ENCODE data around the gene UBASH3A. TPM values are rescaled to one million over a fixed set of nuclear protein-coding genes. Genes with fewer than 3 reads are reported as not detected.

Gene UBASH3A
- total RNA-seq, 1 donor from 2014 or later, result 0.71 TPM

DNA sequence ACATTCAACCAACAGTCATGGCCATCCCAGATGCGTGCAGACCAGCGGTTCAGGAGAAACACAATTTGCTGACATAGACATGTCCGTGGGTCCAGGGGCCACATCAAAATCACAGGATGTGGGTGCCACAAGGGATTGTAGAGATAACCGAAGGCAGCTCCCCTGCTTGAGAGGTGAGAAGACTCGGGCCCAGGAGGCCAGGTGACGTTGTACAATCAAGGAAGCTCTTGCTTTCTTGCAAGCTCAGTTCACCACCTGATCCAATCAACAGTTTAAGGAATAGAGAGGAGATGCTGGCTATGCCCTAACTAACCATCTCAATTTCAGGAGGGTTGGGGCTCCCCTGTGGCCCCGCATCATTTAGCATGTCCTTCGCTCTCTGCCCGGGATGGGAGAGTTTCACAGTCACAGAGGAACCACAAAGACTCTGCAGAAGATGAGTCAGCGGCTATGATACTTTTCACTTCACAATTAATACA lies 19.5 kb downstream of the UBASH3A start:
- DNase-seq (ENCODE audit: low spot score) (no peak), ATAC-seq (no peak)
- intact Hi-C loops (cut with DNase I), result no loop called here

DNA sequence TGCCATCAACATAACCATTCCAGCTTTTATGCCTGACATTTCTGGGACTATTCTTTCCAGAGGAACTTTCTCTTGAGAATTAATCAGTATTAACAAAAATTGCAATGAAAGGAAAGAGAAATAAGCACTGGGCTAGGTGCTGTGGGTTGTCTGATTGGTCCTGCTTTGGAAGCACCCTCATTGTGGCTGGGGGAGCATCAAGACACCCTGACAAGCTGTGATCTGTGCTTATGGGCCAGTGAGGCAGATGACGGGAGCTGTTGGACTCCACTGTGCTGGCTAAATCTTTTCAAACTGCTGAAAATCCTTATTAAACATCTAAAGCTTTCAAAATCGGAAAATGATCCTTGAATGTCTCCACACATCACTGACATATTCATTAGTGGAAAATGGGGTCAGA lies 20.0 kb downstream of the UBASH3A start:
- DNase-seq (ENCODE audit: low spot score) (no peak), ATAC-seq (no peak)
- intact Hi-C loops (cut with DNase I), result no loop called here

DNA sequence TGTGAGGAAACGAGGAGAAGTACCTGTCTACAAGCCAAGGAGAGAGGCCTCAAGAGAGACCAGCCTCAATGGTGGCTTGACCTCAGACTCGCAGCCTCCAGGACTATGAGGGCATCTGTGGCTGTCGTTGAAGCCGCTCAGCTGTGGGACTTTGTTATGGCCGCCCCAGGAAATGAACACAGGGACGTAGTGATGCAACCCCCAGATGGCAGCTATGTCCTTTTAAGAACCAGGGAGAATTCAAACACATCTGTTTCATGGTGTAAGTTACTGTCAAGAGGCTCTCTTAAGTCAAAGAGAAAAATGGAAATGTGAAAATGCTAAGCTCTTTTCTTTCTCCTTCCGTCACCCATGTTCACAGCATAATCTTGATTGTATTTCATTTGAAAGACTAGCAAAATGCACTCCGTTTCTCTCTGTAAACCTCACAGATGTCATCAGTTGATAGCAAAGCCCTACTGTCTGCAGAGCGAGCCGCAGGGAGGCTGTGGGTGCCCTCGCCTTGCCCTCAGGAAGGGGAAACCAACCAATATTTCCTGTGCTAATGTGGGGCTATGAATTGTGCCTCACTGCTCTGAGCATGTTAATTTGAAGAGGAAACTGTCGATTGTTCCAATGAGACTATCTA lies 21.3 kb downstream of the UBASH3A start:
- ATAC-seq (no peak), DNase-seq (ENCODE audit: low spot score) (no peak)
- intact Hi-C loops (cut with DNase I), result no loop called here

DNA sequence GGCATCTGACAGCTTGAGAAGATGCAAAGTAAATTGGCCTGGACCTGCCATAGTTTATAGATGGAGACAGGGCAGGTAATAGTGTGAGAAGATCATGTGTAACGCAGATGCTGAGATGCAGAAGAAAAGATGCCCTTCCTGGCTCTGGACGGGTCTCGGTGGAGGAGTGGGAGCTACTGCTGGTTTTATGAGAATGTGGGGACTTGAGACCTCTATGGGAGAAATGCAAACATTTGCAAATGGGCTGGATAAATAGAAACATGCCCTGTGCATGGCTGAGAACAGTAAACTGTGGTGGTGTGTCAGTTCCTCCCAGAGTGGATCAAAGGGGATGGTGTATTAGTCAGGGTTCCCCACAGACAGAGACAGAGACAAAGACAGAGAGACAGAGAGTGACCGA lies 21.9 kb downstream of the UBASH3A start:
- ATAC-seq, result no peak
- intact Hi-C loops (cut with DNase I), result no loop called here
- no peak for DNase-seq (ENCODE audit: low spot score)

DNA sequence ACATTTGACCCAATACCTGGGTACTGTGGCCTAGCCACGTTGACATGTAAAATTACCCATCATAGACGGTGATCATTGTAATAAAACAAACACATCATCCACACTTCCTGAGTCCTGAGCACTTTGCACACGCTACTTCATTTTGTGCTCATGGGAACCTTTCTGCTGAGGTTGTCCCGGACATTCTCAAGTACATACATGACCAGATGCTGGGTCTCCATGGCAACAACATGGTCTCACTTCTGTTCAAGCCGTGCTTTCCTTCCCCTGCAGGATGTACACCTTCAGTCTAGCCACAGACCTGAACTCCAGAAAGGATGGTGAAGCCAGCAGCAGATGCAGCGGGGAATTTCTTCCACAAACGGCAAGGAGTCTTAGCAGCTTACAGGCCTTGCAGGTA lies 22.7 kb downstream of the UBASH3A start:
- intact Hi-C loops (cut with DNase I), result no loop called here
- DNase-seq (ENCODE audit: low spot score) (no peak), ATAC-seq (no peak)

DNA sequence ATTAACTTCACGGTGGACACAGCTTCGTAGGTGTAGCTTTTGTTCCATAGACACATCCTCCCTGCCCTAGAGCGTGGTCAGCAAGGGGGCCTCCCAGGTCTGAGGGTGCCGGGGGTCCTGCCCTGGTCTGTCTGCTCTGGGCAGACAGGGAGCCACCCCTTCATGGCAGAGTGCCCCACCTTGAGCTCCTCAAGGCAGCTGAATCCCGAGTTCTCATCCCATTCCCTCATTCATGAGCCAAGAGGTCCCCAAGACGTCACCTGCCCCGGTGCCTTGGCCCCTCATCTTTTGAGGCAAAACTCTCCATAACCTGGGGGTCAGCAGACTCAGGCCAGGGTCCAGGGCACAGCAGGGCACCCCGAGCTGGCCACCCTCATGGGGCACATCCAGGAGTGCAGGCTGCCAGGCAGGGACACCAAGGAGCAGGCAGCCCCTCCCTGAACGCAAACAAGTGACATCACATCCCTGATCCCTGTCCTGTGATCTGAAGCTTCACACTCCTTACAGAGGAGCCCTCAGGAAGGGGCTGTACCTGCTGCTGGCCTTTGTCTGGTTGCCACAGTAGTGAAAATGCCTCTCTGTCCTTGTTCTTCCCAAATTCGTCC lies 23.3 kb downstream of the UBASH3A start:
- ATAC-seq, result no peak
- DNase-seq (ENCODE audit: low spot score), result no peak
- intact Hi-C loops (cut with DNase I), result no loop called here

DNA sequence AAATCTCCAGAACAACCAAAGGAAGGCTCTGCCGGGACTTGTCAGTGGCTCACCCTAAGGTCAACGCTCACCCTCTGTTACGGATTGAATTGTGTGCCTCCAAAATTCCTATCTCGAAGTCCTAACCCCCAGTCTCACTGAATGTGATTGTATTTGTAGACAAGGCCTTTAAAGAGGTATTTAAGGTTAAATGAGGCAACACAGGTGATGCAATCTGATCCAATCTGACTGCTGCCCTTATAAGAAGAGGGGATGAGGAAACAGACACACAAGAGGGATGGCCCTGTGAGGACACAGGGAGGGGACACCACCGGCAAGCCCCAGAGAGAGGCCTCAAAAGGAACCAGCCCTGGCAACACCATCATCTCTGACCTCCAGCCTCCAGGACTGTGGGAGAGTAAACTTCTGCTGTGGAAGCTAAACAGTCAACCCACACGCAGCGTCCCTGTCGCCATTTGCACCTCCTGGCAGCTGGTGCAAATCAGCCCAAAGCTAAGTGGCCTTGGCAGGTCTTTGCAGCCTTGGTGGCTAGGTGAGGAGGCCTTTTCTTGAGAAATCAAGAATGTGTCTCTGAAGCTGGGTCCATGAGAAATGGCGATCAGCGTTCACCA lies 24.2 kb downstream of the UBASH3A start:
- intact Hi-C loops (cut with DNase I), result no loop called here
- ATAC-seq (no peak), DNase-seq (ENCODE audit: low spot score) (no peak)

DNA sequence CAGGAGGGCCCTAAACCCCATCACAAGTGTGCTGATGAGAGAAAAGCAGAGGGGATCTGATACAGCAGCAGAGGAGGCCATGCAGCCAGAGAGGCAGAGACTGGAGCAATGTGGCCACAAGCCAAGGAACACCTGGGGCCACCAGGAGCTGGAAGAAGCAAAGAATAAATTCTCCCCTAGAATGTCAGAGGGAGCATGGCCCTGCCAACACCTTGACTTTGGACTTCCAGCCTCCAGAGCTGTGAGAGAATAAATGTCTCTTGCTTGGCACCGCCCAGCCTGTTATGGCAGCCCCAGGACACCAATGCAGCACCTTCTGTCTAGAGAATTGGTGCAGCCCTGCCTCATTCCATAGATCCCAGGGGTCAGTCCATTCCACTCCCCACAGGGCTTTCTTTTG lies 25.3 kb downstream of the UBASH3A start:
- intact Hi-C loops (cut with DNase I), result no loop called here
- no peak for ATAC-seq

DNA sequence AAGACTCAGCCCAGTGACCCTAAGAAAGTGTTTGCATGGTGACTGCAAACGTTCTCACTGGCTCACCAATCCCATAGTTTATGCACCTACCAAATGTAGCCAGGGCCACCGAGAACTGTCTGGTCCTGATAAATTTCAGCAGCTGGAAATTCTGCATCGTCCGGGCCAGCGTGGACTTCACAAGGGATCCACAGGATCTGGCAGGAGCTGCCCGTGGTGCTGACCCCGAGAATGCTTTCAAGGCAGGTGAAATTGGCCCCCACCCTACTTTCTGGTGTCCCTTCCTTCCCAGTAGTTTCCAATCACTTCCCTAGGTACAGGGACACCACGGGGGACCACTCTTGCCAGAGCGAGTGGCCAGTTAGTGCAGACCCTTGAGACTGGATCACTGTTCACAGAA lies 26.2 kb downstream of the UBASH3A start:
- ATAC-seq (no peak), DNase-seq (ENCODE audit: low spot score) (peak; percentile 27)
- intact Hi-C loops (cut with DNase I), result no loop called here

More for the DNA sequence above, 25.3 kb downstream of the UBASH3A start:
- DNase-seq (ENCODE audit: low spot score), result peak; percentile 10

DNA sequence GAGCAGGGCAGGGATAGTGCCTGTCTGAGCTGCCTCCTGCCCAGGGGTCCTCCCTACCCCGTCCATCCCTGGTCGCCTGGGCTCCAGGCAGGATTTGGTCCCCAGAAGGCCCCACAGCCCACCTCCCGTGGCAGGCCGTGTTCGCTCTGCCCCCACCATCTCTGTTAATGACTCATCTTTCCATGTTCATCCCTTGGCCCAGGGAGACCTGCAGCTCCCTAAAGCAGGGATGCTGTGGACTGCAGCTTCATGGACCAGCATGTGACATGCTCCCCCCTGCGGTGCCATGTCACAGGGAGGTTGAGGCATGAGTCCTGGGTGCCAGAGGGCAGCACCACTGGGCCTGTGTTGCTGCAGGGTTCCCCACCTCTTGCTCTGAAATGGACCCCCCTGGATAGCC lies 26.8 kb downstream of the UBASH3A start:
- intact Hi-C loops (cut with DNase I), result no loop called here
- no peak for DNase-seq (ENCODE audit: low spot score)

DNA sequence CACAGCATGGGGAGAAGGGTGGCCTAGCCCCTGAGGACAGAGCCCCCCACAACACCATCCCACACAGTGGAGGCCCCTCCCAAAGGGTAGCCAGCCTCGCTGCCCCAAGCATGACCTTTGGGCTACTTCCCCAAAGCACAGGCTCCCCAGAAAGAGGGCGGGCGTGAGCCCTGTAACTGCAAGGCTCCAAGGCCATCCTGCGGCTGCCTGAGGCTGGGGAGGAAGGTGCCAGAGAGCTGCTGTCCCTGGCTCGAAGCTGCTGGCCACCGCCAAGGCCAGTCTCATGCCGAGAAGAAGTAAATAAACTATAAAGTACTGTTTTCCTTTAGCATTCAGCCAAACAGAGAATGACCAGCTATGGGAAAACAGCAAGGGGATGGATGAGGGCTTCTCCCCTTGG lies 27.5 kb downstream of the UBASH3A start:
- DNase-seq (ENCODE audit: low spot score) (peak; percentile 32), ATAC-seq (no peak)
- intact Hi-C loops (cut with DNase I), result no loop called here

More for the DNA sequence above, 26.8 kb downstream of the UBASH3A start:
- no peak for ATAC-seq

DNA sequence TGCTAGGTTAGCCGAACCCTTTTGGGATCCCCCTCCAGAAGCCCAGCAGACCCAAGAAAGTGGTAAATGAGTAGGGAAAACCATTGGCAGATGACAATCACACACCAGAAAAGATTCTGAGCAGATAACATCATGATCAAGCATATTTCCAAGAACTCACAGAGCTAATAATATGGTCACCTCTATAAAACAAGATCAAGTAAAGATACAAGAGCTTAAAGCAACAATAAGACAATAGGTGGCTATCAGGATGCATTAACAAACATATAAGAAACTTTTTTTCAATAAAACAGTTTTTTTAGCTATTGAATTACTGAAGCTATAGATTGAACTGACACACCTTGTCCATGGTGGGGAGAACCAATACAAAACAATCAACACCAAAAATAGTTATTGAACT lies 29.0 kb downstream of the UBASH3A start:
- intact Hi-C loops (cut with DNase I), result no loop called here

DNA sequence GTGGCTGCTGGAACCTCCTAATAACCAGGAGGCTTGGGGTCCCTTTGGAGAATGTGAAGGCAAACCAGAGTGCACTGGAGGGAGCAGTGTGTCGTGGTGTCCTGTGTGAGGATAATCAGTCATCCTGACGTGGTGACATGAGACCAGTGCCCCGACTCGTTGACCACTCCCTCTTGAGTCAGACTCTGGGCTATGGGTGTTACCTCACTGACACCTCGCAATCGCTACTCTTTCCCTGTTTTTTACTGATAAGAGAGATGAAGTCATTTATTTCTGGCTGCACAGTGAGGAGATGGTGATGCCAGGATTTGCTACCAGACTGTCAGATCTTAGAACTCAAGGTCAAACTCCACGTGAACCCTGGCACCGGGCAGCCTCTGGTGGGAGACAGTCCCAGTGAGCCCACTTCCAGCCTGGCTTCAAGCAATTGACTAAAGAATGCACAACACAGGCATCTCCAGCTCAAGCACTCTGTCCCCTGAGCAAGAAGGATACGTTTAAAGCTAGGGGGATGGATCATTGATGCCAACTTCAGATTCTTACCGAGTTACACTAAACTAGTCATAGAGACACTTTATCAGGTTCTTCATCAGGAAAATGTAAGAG lies 30.3 kb downstream of the UBASH3A start:
- intact Hi-C loops (cut with DNase I), result no loop called here
- DNase-seq (ENCODE audit: low spot score) (no peak), ATAC-seq (no peak)

More for the DNA sequence above, 29.0 kb downstream of the UBASH3A start:
- ATAC-seq (no peak), DNase-seq (ENCODE audit: low spot score) (no peak)

DNA sequence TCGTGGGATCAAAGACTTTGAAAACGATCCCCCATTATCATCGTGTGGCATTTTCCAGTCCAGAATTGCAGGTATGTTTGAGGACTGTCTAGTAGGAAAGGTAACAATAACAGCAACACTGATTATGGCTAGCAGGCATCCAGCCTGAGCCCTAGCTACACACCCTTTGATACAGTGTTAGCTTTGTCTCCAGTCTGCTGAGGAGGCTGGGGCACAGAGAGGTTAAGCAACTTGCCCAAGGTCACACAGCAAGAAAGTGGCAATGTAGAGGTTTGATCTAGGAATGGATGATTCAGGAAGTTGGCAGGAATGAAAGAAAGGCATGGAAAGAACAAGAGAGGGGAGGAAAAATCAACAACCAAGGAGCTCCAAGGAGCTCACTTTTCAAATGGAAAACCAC lies 31.2 kb downstream of the UBASH3A start:
- DNase-seq (ENCODE audit: low spot score) (no peak), ATAC-seq (no peak)
- intact Hi-C loops (cut with DNase I), result no loop called here

DNA sequence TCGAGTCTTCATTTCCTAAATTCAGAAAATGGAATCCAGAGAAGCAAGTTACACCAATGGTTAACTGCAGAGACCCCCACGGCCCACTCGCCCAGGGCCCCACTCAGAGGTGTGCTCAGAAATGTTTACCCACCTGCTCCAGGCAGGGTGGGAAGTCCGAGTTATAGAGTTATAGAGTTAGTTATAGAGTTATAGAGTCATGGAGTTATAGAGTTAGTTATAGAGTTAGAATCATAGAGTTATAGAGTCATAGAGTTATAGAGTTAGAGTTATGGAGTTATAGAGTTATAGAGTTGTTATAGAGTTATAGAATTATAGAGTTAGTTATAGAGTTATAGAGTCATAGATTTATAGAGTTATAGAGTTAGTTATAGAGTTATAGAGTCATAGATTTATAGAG lies 31.7 kb downstream of the UBASH3A start:
- intact Hi-C loops (cut with DNase I), result no loop called here
- DNase-seq (ENCODE audit: low spot score) (no peak), ATAC-seq (no peak)

DNA sequence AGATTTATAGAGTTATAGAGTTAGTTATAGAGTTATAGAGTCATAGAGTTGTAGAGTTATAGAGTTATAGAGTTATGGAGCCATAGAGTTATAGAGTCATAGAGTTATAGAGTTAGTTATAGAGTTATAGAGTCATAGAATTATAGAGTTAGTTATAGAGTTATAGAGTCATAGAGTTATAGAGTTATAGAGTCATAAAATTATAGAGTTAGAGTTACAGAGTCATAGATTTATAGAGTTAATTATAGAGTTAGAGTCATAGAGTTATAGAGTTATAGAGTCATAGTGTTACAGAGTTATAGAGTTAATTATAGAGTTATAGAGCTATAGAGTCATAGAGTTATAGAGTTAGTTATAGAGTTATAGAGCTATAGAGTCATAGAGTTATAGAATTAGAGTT lies 32.1 kb downstream of the UBASH3A start:
- intact Hi-C loops (cut with DNase I), result no loop called here
- no peak for DNase-seq (ENCODE audit: low spot score)
- no peak for ATAC-seq

DNA sequence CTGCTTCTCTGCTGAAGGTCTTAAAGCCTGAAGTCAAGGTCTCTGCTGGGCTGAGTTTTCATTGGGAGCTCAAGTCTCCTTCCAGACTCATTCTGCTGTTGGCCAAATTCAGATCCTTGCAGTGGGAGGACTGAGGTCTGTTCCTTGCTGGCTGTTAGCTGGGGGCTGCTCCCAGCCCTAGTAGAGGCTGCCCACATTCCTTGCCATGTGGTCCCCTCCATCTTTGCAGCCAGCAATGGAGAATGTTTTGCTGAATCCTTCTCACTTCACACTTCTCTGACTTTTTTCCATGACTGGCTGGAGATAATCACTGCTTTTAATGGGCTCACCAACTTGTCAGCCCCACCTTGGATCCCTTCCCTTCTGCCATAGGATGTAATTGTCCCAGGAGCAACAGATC lies 33.2 kb downstream of the UBASH3A start:
- DNase-seq (ENCODE audit: low spot score), result no peak
- intact Hi-C loops (cut with DNase I), result no loop called here
- ATAC-seq, result no peak

DNA sequence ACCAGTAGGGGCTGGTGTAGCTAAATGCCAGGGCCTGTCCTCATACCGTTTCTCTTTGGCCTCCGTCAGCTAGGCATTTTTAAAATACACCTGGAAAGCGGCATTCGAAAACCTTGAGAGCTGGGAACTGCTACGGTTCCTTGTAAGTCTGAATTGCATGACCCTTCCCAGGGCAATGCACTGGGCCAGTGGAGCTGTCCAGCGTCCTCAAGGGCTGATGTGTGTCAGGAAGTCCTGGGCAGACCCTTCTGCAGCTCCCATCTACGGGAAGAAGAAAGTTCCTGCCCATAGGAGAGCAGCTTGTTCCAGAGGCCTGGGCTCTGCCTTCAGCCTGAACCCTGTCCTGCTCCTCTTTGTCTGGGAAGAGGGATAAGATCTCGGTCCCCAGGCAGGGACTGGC lies 34.1 kb downstream of the UBASH3A start:
- no peak for DNase-seq (ENCODE audit: low spot score)
- ATAC-seq, result no peak

DNA sequence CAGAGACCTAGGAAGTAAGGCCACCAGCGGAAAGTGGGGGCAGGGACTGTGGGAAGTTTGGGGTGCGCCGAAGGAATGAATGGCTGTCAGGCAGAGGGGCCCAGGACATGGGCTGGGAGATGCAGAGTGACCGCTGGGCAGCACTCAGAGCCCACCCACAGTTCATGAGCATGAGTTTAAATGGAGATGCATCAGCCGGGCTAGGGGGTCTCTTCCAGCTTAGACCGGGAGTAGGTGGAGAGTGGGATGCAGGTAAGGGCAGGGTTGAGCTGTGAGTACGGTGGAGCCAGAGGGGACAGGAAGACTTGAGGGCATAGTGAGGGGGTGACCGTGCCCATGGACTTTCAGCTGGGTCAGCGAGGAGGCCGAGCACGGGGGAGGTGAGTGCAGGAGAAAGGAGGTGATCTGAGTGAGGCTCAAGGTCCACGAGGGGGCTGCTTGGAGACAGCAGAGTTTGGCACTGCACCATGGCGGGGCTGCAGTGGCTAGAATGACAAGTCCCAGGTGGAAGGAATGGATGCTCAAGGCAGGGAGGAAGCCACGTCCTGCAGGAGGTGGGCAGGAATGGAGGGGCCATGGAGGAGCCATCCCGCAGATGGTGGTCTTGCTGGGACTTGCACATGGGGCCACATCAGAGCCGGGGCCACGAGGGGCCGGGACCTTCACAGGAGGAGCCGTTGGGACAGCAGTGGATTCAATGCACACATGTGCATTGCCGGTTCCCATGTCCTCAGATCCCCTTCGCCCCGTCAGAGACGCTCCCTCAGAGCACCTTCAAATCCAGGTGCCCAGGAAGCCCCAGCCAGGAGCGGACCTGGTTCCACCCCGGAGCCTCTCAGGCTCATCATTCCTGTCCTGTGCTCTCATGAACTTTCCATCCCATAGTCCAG lies 34.9 kb downstream of the UBASH3A start:
- no peak for ATAC-seq
- intact Hi-C loops (cut with DNase I), result no loop called here
- DNase-seq (ENCODE audit: low spot score), result no peak

More for the DNA sequence above, 34.1 kb downstream of the UBASH3A start:
- intact Hi-C loops (cut with DNase I), result no loop called here

All from sciatic nerve (tissue), 2 donors.